Measurements from ENCODE around the gene ZNF532. TPM values are rescaled to one million over a fixed set of nuclear protein-coding genes. Genes with fewer than 3 reads are reported as not detected.

The ZNF532 gene
- polyA plus RNA-seq, 3 donors: 0.76 to 18.5 (median 1.7) TPM

GRCh38 chr18:58882044-58882443 lies 17.4 kb downstream of the ZNF532 start:
- H3K27me3 Mint-ChIP-seq (ENCODE audit: low read depth in 3 of 3): peaks cover 1 to 11% (median 6%) of the 10 kb centered on the region in 3 donors
- Histone ChIP-seq H3K79me2 (ENCODE audit: insufficient read depth, low read length) (no peaks in the 10 kb centered on the region), H4K20me1 (ENCODE audit: insufficient read depth, low read length) (no peaks in the 10 kb centered on the region), H3K4me3 (replicated peaks in 1 of 3; ENCODE audit: low read depth in 2 of 3, low read length in 3 of 3) (no peak overlapping the region), H3K4me1 (ENCODE audit: control insufficient read depth in 1 of 2, insufficient read depth in 2 of 2, low read length in 2 of 2) (peaks cover 15 to 16% of the 10 kb centered on the region in 2 donors), H3K36me3 (replicated peaks in 1 of 2; ENCODE audit: control insufficient read depth in 1 of 2, insufficient read depth in 2 of 2, low read length in 2 of 2) (no peaks in the 10 kb centered on the region), H3K4me2 (replicated peaks; ENCODE audit: extremely low read depth, low read length, poor library complexity, severe bottlenecking) (no peak overlapping the region), H3K9me3 (replicated peaks in 1 of 2; ENCODE audit: control insufficient read depth in 1 of 2, insufficient read depth in 1 of 2, low read length in 2 of 2) (no peaks in the 10 kb centered on the region), H3K9ac (ENCODE audit: insufficient read depth, low read length, poor library complexity, severe bottlenecking) (no peak overlapping the region), H3K27me3 (ENCODE audit: control insufficient read depth in 2 of 2, insufficient read depth in 2 of 2, low read length in 2 of 2) (no peaks in the 10 kb centered on the region), H3K27ac (ENCODE audit: low read depth in 1 of 2, low read length in 2 of 2) (no peak overlapping the region), H2AFZ (ENCODE audit: insufficient read depth, low read depth, low read length, poor library complexity, severe bottlenecking) (no peak overlapping the region)
- peaks cover 0 to 6% (median 2%) of the 10 kb centered on the region in 7 donors for H3K9me3 Mint-ChIP-seq
- WGBS (ENCODE audit: insufficient coverage): 100% methylated on average over 1 of the region's 4 CpGs
- TF ChIP-seq CTCF (IDR thresholded peaks at IDR 0.05): no peak
- peaks cover 15 to 35% of the 10 kb centered on the region in 2 donors for H3K36me3 Mint-ChIP-seq
- H3K4me1 Mint-ChIP-seq: peaks cover 18% of the 10 kb centered on the region
- no peak for DNase-seq
- intact Hi-C loops (cut with micrococcal nuclease): no loop called here
- H3K4me3 Mint-ChIP-seq: no peak overlapping the region
- H3K27ac Mint-ChIP-seq: no peak overlapping the region

GRCh38 chr18:58882686-58883085 lies 18.0 kb downstream of the ZNF532 start:
- H3K27me3 ChIP-seq (ENCODE audit: control insufficient read depth in 2 of 2, insufficient read depth in 2 of 2, low read length in 2 of 2): no peaks in the 10 kb centered on the region
- no peak for DNase-seq
- no peak overlapping the region for H2AFZ ChIP-seq (ENCODE audit: insufficient read depth, low read depth, low read length, poor library complexity, severe bottlenecking)
- H4K20me1 ChIP-seq (ENCODE audit: insufficient read depth, low read length): no peaks in the 10 kb centered on the region
- H3K27ac ChIP-seq (ENCODE audit: low read depth in 1 of 2, low read length in 2 of 2): no peak overlapping the region
- H3K79me2 ChIP-seq (ENCODE audit: insufficient read depth, low read length): no peaks in the 10 kb centered on the region
- no peak overlapping the region for H3K4me3 ChIP-seq (replicated peaks in 1 of 3; ENCODE audit: low read depth in 2 of 3, low read length in 3 of 3)
- no peak overlapping the region for H3K9ac ChIP-seq (ENCODE audit: insufficient read depth, low read length, poor library complexity, severe bottlenecking)
- peaks cover 22% of the 10 kb centered on the region in 2 donors for H3K4me1 ChIP-seq (ENCODE audit: control insufficient read depth in 1 of 2, insufficient read depth in 2 of 2, low read length in 2 of 2)
- H3K9me3 Mint-ChIP-seq: peaks cover 0 to 5% (median under 1%) of the 10 kb centered on the region in 7 donors
- peaks cover 15 to 29% of the 10 kb centered on the region in 2 donors for H3K36me3 Mint-ChIP-seq
- no peaks in the 10 kb centered on the region for H3K36me3 ChIP-seq (replicated peaks in 1 of 2; ENCODE audit: control insufficient read depth in 1 of 2, insufficient read depth in 2 of 2, low read length in 2 of 2)
- TF ChIP-seq CTCF (IDR thresholded peaks at IDR 0.05): no peak
- H3K27me3 Mint-ChIP-seq (ENCODE audit: low read depth in 3 of 3): peaks cover 1 to 11% (median 6%) of the 10 kb centered on the region in 3 donors
- WGBS (ENCODE audit: insufficient coverage): no CpG with 5 or more reads among the region's 1 CpG
- no peaks in the 10 kb centered on the region for H3K9me3 ChIP-seq (replicated peaks in 1 of 2; ENCODE audit: control insufficient read depth in 1 of 2, insufficient read depth in 1 of 2, low read length in 2 of 2)
- no peak overlapping the region for H3K4me2 ChIP-seq (replicated peaks; ENCODE audit: extremely low read depth, low read length, poor library complexity, severe bottlenecking)
- intact Hi-C loops (cut with micrococcal nuclease): no loop called here
- peak overlapping the region in 1 of 2 donors; percentile 4 for H3K4me3 Mint-ChIP-seq
- no peak overlapping the region for H3K27ac Mint-ChIP-seq
- peaks cover 19% of the 10 kb centered on the region for H3K4me1 Mint-ChIP-seq

All from CD14-positive monocyte (primary cell).